Stomach (tissue), 4 donors: ENCODE data around the gene RFTN1.

Source experiments
- POLR2AphosphoS5 ChIP-seq, 3 donors: sonication (generic); formaldehyde crosslinking; IDR thresholded peaks; one replicate each; pipeline ENCODE4 v1.6.1; 2016; ENCODE audit warnings: antibody characterized with exemption in 3 of 3
- TF ChIP-seq, protein P1 (sequence below), 7 experiments: fragments of 450-650 bp in 4 of 7; fragments of 200-600 bp in 3 of 7; sonication (generic) in 3 of 7; IDR thresholded peaks; one replicate each; pipeline ENCODE4 v1.5.1; 2016 to 2019; ENCODE audit warnings: antibody characterized with exemption in 7 of 7, control low read depth in 2 of 7, mild to moderate bottlenecking in 1 of 7

DNA sequence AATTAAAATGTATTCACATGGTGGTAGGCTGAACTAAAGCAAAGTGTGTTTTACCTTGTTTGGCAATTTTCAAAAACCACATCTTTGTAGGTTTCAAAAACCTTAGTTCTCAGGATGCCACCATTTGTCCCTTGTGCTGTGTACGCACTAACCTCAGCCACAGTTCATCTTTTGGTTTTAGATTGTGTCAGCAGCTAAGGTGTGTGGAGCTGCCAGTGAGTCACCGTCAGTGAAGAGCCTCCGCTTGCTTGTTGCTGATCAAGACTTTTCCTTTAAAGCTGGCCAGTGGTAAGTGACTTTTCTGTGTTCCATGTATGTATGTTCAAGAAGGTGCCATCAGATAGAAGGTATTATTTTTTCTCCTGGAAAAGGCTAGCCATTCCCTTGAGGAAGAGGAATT, 227.3 kb downstream of the RFTN1 start:
- TF ChIP-seq POLR2AphosphoS5 (IDR thresholded peaks at IDR 0.05): peak in 1 of 3 donors; percentile 61
- TF ChIP-seq, protein P1, sequence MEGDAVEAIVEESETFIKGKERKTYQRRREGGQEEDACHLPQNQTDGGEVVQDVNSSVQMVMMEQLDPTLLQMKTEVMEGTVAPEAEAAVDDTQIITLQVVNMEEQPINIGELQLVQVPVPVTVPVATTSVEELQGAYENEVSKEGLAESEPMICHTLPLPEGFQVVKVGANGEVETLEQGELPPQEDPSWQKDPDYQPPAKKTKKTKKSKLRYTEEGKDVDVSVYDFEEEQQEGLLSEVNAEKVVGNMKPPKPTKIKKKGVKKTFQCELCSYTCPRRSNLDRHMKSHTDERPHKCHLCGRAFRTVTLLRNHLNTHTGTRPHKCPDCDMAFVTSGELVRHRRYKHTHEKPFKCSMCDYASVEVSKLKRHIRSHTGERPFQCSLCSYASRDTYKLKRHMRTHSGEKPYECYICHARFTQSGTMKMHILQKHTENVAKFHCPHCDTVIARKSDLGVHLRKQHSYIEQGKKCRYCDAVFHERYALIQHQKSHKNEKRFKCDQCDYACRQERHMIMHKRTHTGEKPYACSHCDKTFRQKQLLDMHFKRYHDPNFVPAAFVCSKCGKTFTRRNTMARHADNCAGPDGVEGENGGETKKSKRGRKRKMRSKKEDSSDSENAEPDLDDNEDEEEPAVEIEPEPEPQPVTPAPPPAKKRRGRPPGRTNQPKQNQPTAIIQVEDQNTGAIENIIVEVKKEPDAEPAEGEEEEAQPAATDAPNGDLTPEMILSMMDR (IDR thresholded peaks at IDR 0.05): no peak
